Liver (tissue), 9 donors: ENCODE data around the gene RNASE7. TPM values are rescaled to one million over a fixed set of nuclear protein-coding genes. Genes with fewer than 3 reads are reported as not detected.

Experiments used
- DNase-seq: peaks from one replicate; pipeline ENCODE4 v3.0.0-alpha.2; 2017; ENCODE audit warnings: low spot score
- H3K27ac ChIP-seq, 2 donors: one replicate each; pipeline ENCODE4 v1.7.0; 2013; ENCODE audit warnings: inconsistent platforms in 2 of 2, low read length in 2 of 2, control low read depth in 1 of 2, low read depth in 1 of 2, mild to moderate bottlenecking in 1 of 2
- H3K27me3 ChIP-seq, 4 donors: one replicate each; pipeline versions ENCODE4 v1.6.1 to v1.7.0; 2013; ENCODE audit warnings: low read length in 3 of 4, inconsistent platforms in 1 of 4, mild to moderate bottlenecking in 1 of 4, moderate library complexity in 1 of 4; ENCODE audit not compliant: control insufficient read depth in 4 of 4, insufficient read depth in 4 of 4
- H3K36me3 ChIP-seq, 4 donors: one replicate each; pipeline versions ENCODE4 v1.6.1 to v1.7.0; 2013; ENCODE audit warnings: low read length in 3 of 4, mild to moderate bottlenecking in 3 of 4, low read depth in 1 of 4, moderate library complexity in 1 of 4; ENCODE audit not compliant: control insufficient read depth in 4 of 4, insufficient read depth in 3 of 4
- H3K4me1 ChIP-seq, 4 donors: one replicate each; pipeline versions ENCODE4 v1.6.1 to v1.7.0; 2013; ENCODE audit warnings: low read length in 3 of 4, mild to moderate bottlenecking in 3 of 4, moderate library complexity in 1 of 4; ENCODE audit not compliant: control insufficient read depth in 4 of 4, insufficient read depth in 4 of 4
- H3K4me3 ChIP-seq, 3 donors: one replicate each; pipeline versions ENCODE4 v1.6.1 to v1.7.0; 2013; ENCODE audit warnings: low read length in 3 of 3, control low read depth in 1 of 3, low read depth in 1 of 3, mild to moderate bottlenecking in 1 of 3
- H3K9ac ChIP-seq, 2 donors: one replicate each; pipeline ENCODE4 v1.7.0; 2013; ENCODE audit warnings: low read length in 2 of 2, mild to moderate bottlenecking in 2 of 2, moderate library complexity in 2 of 2, control low read depth in 1 of 2, low read depth in 1 of 2
- H3K9me3 ChIP-seq, 4 donors: one replicate each; pipeline versions ENCODE4 v1.6.1 to v1.7.0; 2013; ENCODE audit warnings: low read length in 3 of 4; ENCODE audit not compliant: control insufficient read depth in 4 of 4
- EGR1 ChIP-seq, 2 donors: IDR thresholded peaks; 2 replicates each; pipeline ENCODE4 v1.6.1; 2016 to 2018; ENCODE audit warnings: antibody characterized with exemption in 2 of 2, low read depth in 2 of 2
- FOXA1 ChIP-seq: IDR thresholded peaks from 2 replicates; pipeline ENCODE4 v1.6.1; 2016; ENCODE audit warnings: antibody characterized with exemption
- FOXA2 ChIP-seq: IDR thresholded peaks from 2 replicates; pipeline ENCODE4 v1.6.1; 2016; ENCODE audit warnings: antibody characterized with exemption
- GABPA ChIP-seq, 2 donors: IDR thresholded peaks in 1 of 2; conservative IDR thresholded peaks in 1 of 2; 2 replicates each; pipeline ENCODE4 v1.6.1; 2016; ENCODE audit warnings: antibody characterized with exemption in 2 of 2, mild to moderate bottlenecking in 1 of 2, moderate library complexity in 1 of 2
- HNF4A ChIP-seq, 2 donors: conservative IDR thresholded peaks; 2 replicates each; pipeline ENCODE4 v1.6.1; 2016; ENCODE audit warnings: antibody characterized with exemption in 2 of 2, mild to moderate bottlenecking in 2 of 2
- JUND ChIP-seq, 2 donors: IDR thresholded peaks; 2 replicates each; pipeline ENCODE4 v1.6.1; 2016; ENCODE audit warnings: antibody characterized with exemption in 2 of 2
- MAX ChIP-seq: IDR thresholded peaks from 2 replicates; pipeline ENCODE4 v1.6.1; 2016; ENCODE audit warnings: antibody characterized with exemption
- NR2F2 ChIP-seq: IDR thresholded peaks from 2 replicates; pipeline ENCODE4 v1.6.1; 2016; ENCODE audit warnings: antibody characterized with exemption
- RAD21 ChIP-seq, 2 donors: IDR thresholded peaks; 2 replicates each; pipeline ENCODE4 v1.6.1; 2016; ENCODE audit warnings: antibody characterized with exemption in 2 of 2, mild to moderate bottlenecking in 2 of 2
- RXRA ChIP-seq, 2 donors: IDR thresholded peaks; 2 replicates each; pipeline ENCODE4 v1.6.1; 2017 to 2018; ENCODE audit warnings: antibody characterized with exemption in 2 of 2, mild to moderate bottlenecking in 1 of 2
- SP1 ChIP-seq: IDR thresholded peaks from 2 replicates; pipeline ENCODE4 v1.6.1; 2018; ENCODE audit warnings: antibody characterized with exemption, mild to moderate bottlenecking
- TAF1 ChIP-seq: conservative IDR thresholded peaks from 2 replicates; pipeline ENCODE4 v1.6.1; 2016; ENCODE audit warnings: antibody characterized with exemption, mild to moderate bottlenecking
- YY1 ChIP-seq: IDR thresholded peaks from 2 replicates; pipeline ENCODE4 v1.6.1; 2016; ENCODE audit warnings: antibody characterized with exemption, mild to moderate bottlenecking
- ZBTB33 ChIP-seq: IDR thresholded peaks from 2 replicates; pipeline ENCODE4 v1.6.1; 2016; ENCODE audit warnings: antibody characterized with exemption
- WGBS: extraction: QIAGEN DNeasy Blood & Tissue Kit; methylation state at CpG from one replicate; pipeline ENCODE4 v1.1.7; 2013; 5-methylcytosine and 5-hydroxymethylcytosine counted together
- polyA plus RNA-seq, 2 donors: library from polyadenylated mRNA; stranded (reverse) in 1 of 2; unstranded in 1 of 2; fragments of 200-250 nt in 1 of 2; fragments of >200 nt in 1 of 2; fragmentation: Nextera tagmentation in 1 of 2; extraction: Ambion mirVana in 1 of 2; gene quantifications; one replicate each; pipeline versions ENCODE4 v1.2.1 to v1.2.3, GENCODE V29; 2013 to 2015
- total RNA-seq, 2 donors: library from RNA; depleted of rRNA; stranded (reverse); fragments of >200 nt; gene quantifications; one replicate each; pipeline ENCODE4 v1.2.3, GENCODE V29; 2014
- TF ChIP-seq, protein P1 (sequence below): IDR thresholded peaks from 2 replicates; pipeline ENCODE4 v1.6.1; 2016; ENCODE audit warnings: antibody characterized with exemption
- TF ChIP-seq, protein P2 (sequence below): IDR thresholded peaks from 2 replicates; pipeline ENCODE4 v1.6.1; 2016; ENCODE audit warnings: antibody characterized with exemption, mild to moderate bottlenecking
- TF ChIP-seq, protein P3 (sequence below): fragments of 150-350 bp; IDR thresholded peaks from 2 replicates; pipeline ENCODE4 v1.5.1; 2017; ENCODE audit warnings: improper control_type of control experiment, low read depth, low read length; ENCODE audit not compliant: missing input control
- donor health status: healthy.
- donor health status: healthy.
- donor health status: healthy.
- donor health status: healthy.
- donor health status: healthy.

Gene RNASE7
- total and polyA plus RNA-seq, 4 donors = 0.11 to 0.33 (median 0.12) TPM; not detected in 1

GRCh38 chr14:21018781-21019180, 23.4 kb upstream of the RNASE7 start:
- H3K4me1 ChIP-seq = peaks cover 0 to 58% (median 36%) of the 10 kb centered on the region in 4 donors
- no peaks in the 10 kb centered on the region for H3K27me3 ChIP-seq
- WGBS = 90% methylated on average over 3 of the region's 3 CpGs
- TF ChIP-seq JUND (IDR thresholded peaks at IDR 0.05) (no peak), RXRA (IDR thresholded peaks at IDR 0.05) (no peak), MAX (no peak), NR2F2 (no peak), SP1 (no peak), EGR1 (IDR thresholded peaks at IDR 0.05; ENCODE audit: low read depth in 2 of 2) (no peak), FOXA1 (no peak), ZBTB33 (no peak), GABPA (IDR thresholded peaks at IDR 0.05 in 1 of 2, conservative IDR thresholded peaks at IDR 0.05 in 1 of 2) (no peak)
- TF ChIP-seq, protein P1, sequence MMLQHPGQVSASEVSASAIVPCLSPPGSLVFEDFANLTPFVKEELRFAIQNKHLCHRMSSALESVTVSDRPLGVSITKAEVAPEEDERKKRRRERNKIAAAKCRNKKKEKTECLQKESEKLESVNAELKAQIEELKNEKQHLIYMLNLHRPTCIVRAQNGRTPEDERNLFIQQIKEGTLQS = no peak
- TF ChIP-seq, protein P2, sequence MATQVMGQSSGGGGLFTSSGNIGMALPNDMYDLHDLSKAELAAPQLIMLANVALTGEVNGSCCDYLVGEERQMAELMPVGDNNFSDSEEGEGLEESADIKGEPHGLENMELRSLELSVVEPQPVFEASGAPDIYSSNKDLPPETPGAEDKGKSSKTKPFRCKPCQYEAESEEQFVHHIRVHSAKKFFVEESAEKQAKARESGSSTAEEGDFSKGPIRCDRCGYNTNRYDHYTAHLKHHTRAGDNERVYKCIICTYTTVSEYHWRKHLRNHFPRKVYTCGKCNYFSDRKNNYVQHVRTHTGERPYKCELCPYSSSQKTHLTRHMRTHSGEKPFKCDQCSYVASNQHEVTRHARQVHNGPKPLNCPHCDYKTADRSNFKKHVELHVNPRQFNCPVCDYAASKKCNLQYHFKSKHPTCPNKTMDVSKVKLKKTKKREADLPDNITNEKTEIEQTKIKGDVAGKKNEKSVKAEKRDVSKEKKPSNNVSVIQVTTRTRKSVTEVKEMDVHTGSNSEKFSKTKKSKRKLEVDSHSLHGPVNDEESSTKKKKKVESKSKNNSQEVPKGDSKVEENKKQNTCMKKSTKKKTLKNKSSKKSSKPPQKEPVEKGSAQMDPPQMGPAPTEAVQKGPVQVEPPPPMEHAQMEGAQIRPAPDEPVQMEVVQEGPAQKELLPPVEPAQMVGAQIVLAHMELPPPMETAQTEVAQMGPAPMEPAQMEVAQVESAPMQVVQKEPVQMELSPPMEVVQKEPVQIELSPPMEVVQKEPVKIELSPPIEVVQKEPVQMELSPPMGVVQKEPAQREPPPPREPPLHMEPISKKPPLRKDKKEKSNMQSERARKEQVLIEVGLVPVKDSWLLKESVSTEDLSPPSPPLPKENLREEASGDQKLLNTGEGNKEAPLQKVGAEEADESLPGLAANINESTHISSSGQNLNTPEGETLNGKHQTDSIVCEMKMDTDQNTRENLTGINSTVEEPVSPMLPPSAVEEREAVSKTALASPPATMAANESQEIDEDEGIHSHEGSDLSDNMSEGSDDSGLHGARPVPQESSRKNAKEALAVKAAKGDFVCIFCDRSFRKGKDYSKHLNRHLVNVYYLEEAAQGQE = no peak
- H3K36me3 ChIP-seq = peaks cover 8 to 45% (median 44%) of the 10 kb centered on the region in 4 donors
- no peak for DNase-seq
- H3K4me3 ChIP-seq = no peak overlapping the region
- no peaks in the 10 kb centered on the region for H3K9me3 ChIP-seq
- H3K9ac ChIP-seq = no peak overlapping the region
- no peak overlapping the region for H3K27ac ChIP-seq

DNA sequence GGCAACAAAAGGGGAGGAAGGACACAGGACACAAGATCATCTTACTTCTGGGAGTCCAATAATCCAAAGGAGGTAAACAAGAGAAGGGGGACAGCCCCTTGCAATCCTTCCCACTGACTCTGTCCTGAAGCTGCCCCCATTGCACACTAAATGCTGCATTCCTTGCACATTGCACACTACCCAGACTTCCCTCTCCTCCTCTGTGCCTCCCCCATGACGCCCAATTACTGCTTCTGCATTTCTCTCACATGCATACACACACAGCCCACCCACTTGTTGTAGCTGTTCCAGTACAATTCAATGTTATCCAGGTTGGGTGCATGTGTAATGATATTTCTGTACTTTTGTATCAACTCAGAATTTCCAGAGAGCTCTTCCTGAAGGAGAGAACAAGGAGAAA, 22.8 kb upstream of the RNASE7 start:
- TF ChIP-seq FOXA2 = no peak
- TF ChIP-seq ZBTB33 = no peak
- TF ChIP-seq JUND (IDR thresholded peaks at IDR 0.05) = no peak
- TF ChIP-seq, protein P2 = no peak
- TF ChIP-seq TAF1 = no peak
- no peak for TF ChIP-seq SP1
- TF ChIP-seq RAD21 (IDR thresholded peaks at IDR 0.05) = no peak
- no peak for TF ChIP-seq RXRA (IDR thresholded peaks at IDR 0.05)
- TF ChIP-seq HNF4A (conservative IDR thresholded peaks at IDR 0.05) = no peak
- TF ChIP-seq, protein P3, sequence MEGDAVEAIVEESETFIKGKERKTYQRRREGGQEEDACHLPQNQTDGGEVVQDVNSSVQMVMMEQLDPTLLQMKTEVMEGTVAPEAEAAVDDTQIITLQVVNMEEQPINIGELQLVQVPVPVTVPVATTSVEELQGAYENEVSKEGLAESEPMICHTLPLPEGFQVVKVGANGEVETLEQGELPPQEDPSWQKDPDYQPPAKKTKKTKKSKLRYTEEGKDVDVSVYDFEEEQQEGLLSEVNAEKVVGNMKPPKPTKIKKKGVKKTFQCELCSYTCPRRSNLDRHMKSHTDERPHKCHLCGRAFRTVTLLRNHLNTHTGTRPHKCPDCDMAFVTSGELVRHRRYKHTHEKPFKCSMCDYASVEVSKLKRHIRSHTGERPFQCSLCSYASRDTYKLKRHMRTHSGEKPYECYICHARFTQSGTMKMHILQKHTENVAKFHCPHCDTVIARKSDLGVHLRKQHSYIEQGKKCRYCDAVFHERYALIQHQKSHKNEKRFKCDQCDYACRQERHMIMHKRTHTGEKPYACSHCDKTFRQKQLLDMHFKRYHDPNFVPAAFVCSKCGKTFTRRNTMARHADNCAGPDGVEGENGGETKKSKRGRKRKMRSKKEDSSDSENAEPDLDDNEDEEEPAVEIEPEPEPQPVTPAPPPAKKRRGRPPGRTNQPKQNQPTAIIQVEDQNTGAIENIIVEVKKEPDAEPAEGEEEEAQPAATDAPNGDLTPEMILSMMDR = no peak
- no peak for TF ChIP-seq NR2F2
- no peak for TF ChIP-seq YY1
- no peak for TF ChIP-seq FOXA1
- TF ChIP-seq, protein P1 = no peak
- no peak for TF ChIP-seq MAX
- WGBS = 72% methylated on average over 1 of the region's 1 CpG
- Histone ChIP-seq H3K9me3 (no peaks in the 10 kb centered on the region), H3K4me3 (no peak overlapping the region), H3K27ac (no peak overlapping the region), H3K27me3 (no peaks in the 10 kb centered on the region), H3K4me1 (peaks cover 0 to 64% (median 40%) of the 10 kb centered on the region in 4 donors), H3K36me3 (peaks cover 8 to 45% (median 44%) of the 10 kb centered on the region in 4 donors), H3K9ac (no peak overlapping the region)
- DNase-seq = no peak
